SU-DHL-6 (cell line): ENCODE results near the gene CR1.
A peak's percentile ranks its signal among the peaks of the same experiment; 100 is the strongest.

Experiments
- H2AFZ ChIP-seq: fragments of 200-600 bp; sonication (generic); 2 replicates; pipeline ENCODE4 v1.6.1; 2014; ENCODE audit warnings: low read depth, mild to moderate bottlenecking, moderate library complexity, mixed read lengths, antibody characterized with exemption, low read length; ENCODE audit not compliant: severe bottlenecking
- H3F3A ChIP-seq: fragments of 200-600 bp; shearing (Covaris generic); 2 replicates; pipeline ENCODE4 v1.6.0; 2016; ENCODE audit warnings: antibody characterized with exemption, mild to moderate bottlenecking; ENCODE audit not compliant: insufficient read depth
- H3K27ac ChIP-seq: fragments of 200-600 bp; sonication (generic); 2 replicates; pipeline ENCODE4 v1.5.1; 2016; ENCODE audit warnings: low read depth, mild to moderate bottlenecking, low read length, moderate library complexity, mixed read lengths
- H3K27me3 ChIP-seq: fragments of 200-600 bp; sonication (generic), shearing (Covaris generic); 2 replicates; pipeline ENCODE4 v1.6.0; 2014; ENCODE audit warnings: mild to moderate bottlenecking, low read length
- H3K36me3 ChIP-seq: fragments of 200-600 bp; sonication (generic); 2 replicates; pipeline ENCODE4 v1.6.1; 2014; ENCODE audit warnings: mild to moderate bottlenecking, low read length, mixed read lengths
- H3K4me2 ChIP-seq: fragments of 300-600, 200-600 bp; shearing (Covaris generic), sonication (generic); 2 replicates; pipeline ENCODE4 v1.6.0; 2014; ENCODE audit warnings: low read length, low read depth, mild to moderate bottlenecking; ENCODE audit not compliant: poor library complexity, severe bottlenecking
- H3K4me3 ChIP-seq: fragments of 200-600 bp; sonication (generic); 2 replicates; pipeline ENCODE4 v1.5.1; 2014; ENCODE audit warnings: antibody characterized with exemption, low read length, mild to moderate bottlenecking, mixed read lengths; ENCODE audit not compliant: insufficient read depth, poor library complexity, severe bottlenecking
- H3K79me2 ChIP-seq: fragments of 200-600 bp; sonication (generic); 2 replicates; pipeline ENCODE4 v1.6.1; 2014; ENCODE audit warnings: mild to moderate bottlenecking, low read length, moderate library complexity; ENCODE audit not compliant: insufficient read depth
- H3K9ac ChIP-seq: fragments of 200-600 bp; sonication (generic); 2 replicates; pipeline ENCODE4 v1.7.0; 2014; ENCODE audit warnings: mild to moderate bottlenecking, low read length
- H3K9me2 ChIP-seq: fragments of 200-600 bp; sonication (generic); replicated peaks from 2 replicates; pipeline ENCODE4 v1.6.1; 2014; ENCODE audit warnings: low read length; ENCODE audit not compliant: insufficient read depth
- H3K9me3 ChIP-seq: fragments of 200-600 bp; sonication (generic); 2 replicates; pipeline ENCODE4 v1.6.1; 2014; ENCODE audit warnings: low read length, mixed read lengths; ENCODE audit not compliant: insufficient read depth
- H4K20me1 ChIP-seq: fragments of 200-600 bp; sonication (generic); 2 replicates; pipeline ENCODE4 v1.6.1; 2014; ENCODE audit warnings: low read depth, mild to moderate bottlenecking, antibody characterized with exemption, low read length, moderate library complexity, mixed read lengths
- CTCF ChIP-seq: fragments of 200-600 bp; sonication (generic); IDR thresholded peaks from one replicate; pipeline ENCODE4 v1.5.1; 2017; ENCODE audit warnings: antibody characterized with exemption, mild to moderate bottlenecking, low read length, moderate library complexity; ENCODE audit not compliant: insufficient read depth, poor library complexity, severe bottlenecking
- EZH2phosphoT487 ChIP-seq: fragments of 200-600 bp; sonication (generic), shearing (Covaris generic); conservative IDR thresholded peaks from 2 replicates; pipeline ENCODE4 v1.6.1; 2018; ENCODE audit warnings: mild to moderate bottlenecking, antibody characterized with exemption, low read length, moderate library complexity, mixed read lengths

CR1 gene

GRCh38 chr1:207497941-207498340, 2.0 kb downstream of the CR1 start:
- Histone ChIP-seq H4K20me1 (no peaks in the 10 kb centered on the region), H3K4me2 (no peak overlapping the region), H3F3A (no peaks in the 10 kb centered on the region), H3K27ac (no peak overlapping the region), H3K9ac (no peak overlapping the region), H3K9me3 (no peaks in the 10 kb centered on the region), H3K27me3 (no peaks in the 10 kb centered on the region), H3K36me3 (no peaks in the 10 kb centered on the region), H3K4me3 (no peak overlapping the region), H3K9me2 (no peaks in the 10 kb centered on the region), H3K79me2 (no peaks in the 10 kb centered on the region), H2AFZ (no peak overlapping the region)
- TF ChIP-seq EZH2phosphoT487 (no peak), CTCF (no peak)

GRCh38 chr1:207499573-207499972, 3.6 kb downstream of the CR1 start:
- Histone ChIP-seq H3K27me3 (no peaks in the 10 kb centered on the region), H3K27ac (no peak overlapping the region)
- TF ChIP-seq CTCF = peak; percentile 53
- TF ChIP-seq EZH2phosphoT487 = no peak

GRCh38 chr1:207500306-207500705, 4.3 kb downstream of the CR1 start:
- no peak overlapping the region for H3K4me2 ChIP-seq
- H3K36me3 ChIP-seq = no peaks in the 10 kb centered on the region
- no peaks in the 10 kb centered on the region for H3K9me2 ChIP-seq
- H3K9ac ChIP-seq = no peak overlapping the region
- no peaks in the 10 kb centered on the region for H3K9me3 ChIP-seq
- no peaks in the 10 kb centered on the region for H4K20me1 ChIP-seq
- no peaks in the 10 kb centered on the region for H3F3A ChIP-seq
- TF ChIP-seq CTCF = no peak
- TF ChIP-seq EZH2phosphoT487 = no peak
- H3K27me3 ChIP-seq = no peaks in the 10 kb centered on the region
- no peaks in the 10 kb centered on the region for H3K79me2 ChIP-seq
- no peak overlapping the region for H3K4me3 ChIP-seq
- no peak overlapping the region for H3K27ac ChIP-seq
- no peak overlapping the region for H2AFZ ChIP-seq

More at GRCh38 chr1:207499573-207499972, 3.6 kb downstream of the CR1 start:
- H3K36me3 ChIP-seq = no peaks in the 10 kb centered on the region
- H3K4me2 ChIP-seq = no peak overlapping the region
- H3K4me3 ChIP-seq = no peak overlapping the region
- no peak overlapping the region for H2AFZ ChIP-seq
- no peaks in the 10 kb centered on the region for H3K9me2 ChIP-seq
- H3F3A ChIP-seq = no peaks in the 10 kb centered on the region
- H3K79me2 ChIP-seq = no peaks in the 10 kb centered on the region
- H4K20me1 ChIP-seq = no peaks in the 10 kb centered on the region
- H3K9ac ChIP-seq = no peak overlapping the region
- H3K9me3 ChIP-seq = no peaks in the 10 kb centered on the region
